Colon (tissue), 2 donors: Measurements from ENCODE around the gene PYROXD2.

Source experiments
- FAIRE-seq: peaks from 2 replicates; lab custom pipeline; 2012; peaks lifted over from hg19 to GRCh38; lab: Jason Lieb, UNC
- donor health status: control.
- donor health status: control.

The PYROXD2 gene

GRCh38 chr10:98414932-98415730, at the start of gene PYROXD2:
PYROXD2 (minus strand) TSS chr10:98415182; CDS start chr10:98415135, 47 bp downstream.
- FAIRE-seq, result no peak

- FAIRE-seq, result no peak
Measured at GRCh38 chr10:98463976-98464754, 49.2 kb upstream of the PYROXD2 start.

GRCh38 chr10:98463016-98463415, 48.0 kb upstream of the PYROXD2 start:
- no peak for FAIRE-seq

- no peak for FAIRE-seq
Measured at GRCh38 chr10:98461500-98461842, 46.5 kb upstream of the PYROXD2 start.

GRCh38 chr10:98460837-98461499, 46.0 kb upstream of the PYROXD2 start:
- FAIRE-seq, result no peak

- no peak for FAIRE-seq
Measured at GRCh38 chr10:98458809-98459784, 44.1 kb upstream of the PYROXD2 start.

GRCh38 chr10:98457721-98458120, 42.7 kb upstream of the PYROXD2 start:
- no peak for FAIRE-seq

- FAIRE-seq, result no peak
Measured at GRCh38 chr10:98456686-98457482, 41.9 kb upstream of the PYROXD2 start.

- FAIRE-seq, result no peak
Measured at GRCh38 chr10:98456043-98456570, 41.1 kb upstream of the PYROXD2 start.

- FAIRE-seq, result no peak
Measured at GRCh38 chr10:98453729-98454128, 38.7 kb upstream of the PYROXD2 start.

GRCh38 chr10:98450618-98451017, 35.6 kb upstream of the PYROXD2 start:
- no peak for FAIRE-seq

GRCh38 chr10:98449287-98449686, 34.3 kb upstream of the PYROXD2 start:
- FAIRE-seq, result no peak

GRCh38 chr10:98446661-98447221, 31.8 kb upstream of the PYROXD2 start, which contains the start of gene HPS1:
HPS1 (minus strand) TSS chr10:98446935; CDS start chr10:98443240, 3,695 bp downstream.
- no peak for FAIRE-seq

- no peak for FAIRE-seq
Measured at GRCh38 chr10:98446151-98446660, 31.2 kb upstream of the PYROXD2 start.

- FAIRE-seq, result no peak
Measured at GRCh38 chr10:98445200-98445812, 30.3 kb upstream of the PYROXD2 start.

- no peak for FAIRE-seq
Measured at GRCh38 chr10:98444314-98445006, 29.5 kb upstream of the PYROXD2 start.

GRCh38 chr10:98438715-98439114, 23.7 kb upstream of the PYROXD2 start:
- no peak for FAIRE-seq

GRCh38 chr10:98436704-98437103, 21.7 kb upstream of the PYROXD2 start:
- no peak for FAIRE-seq

GRCh38 chr10:98435178-98435577, 20.2 kb upstream of the PYROXD2 start:
- FAIRE-seq, result no peak
